A673 (cell line): Measurements from ENCODE around the gene DCHS2. TPM values are rescaled to one million over a fixed set of nuclear protein-coding genes. Genes with fewer than 3 reads are reported as not detected.

Source experiments
- BruUV-seq: library from RNA; stranded (reverse); fragments of 400-500 nt; replicated peaks from 2 replicates; lab custom pipeline; 2021; lab: Mats Ljungman, UMichigan
- CTCF ChIA-PET: fragments of 300-600 bp; sonication (Branson Sonifier 250); formaldehyde crosslinking; loops from one replicate; lab custom pipeline; 2022; ENCODE audit warnings: antibody characterized with exemption; lab: Charles Lee
- POLR2A ChIA-PET: fragments of 300-600 bp; sonication (Branson Sonifier 250); formaldehyde crosslinking; loops from one replicate; lab custom pipeline; 2022; ENCODE audit warnings: antibody characterized with exemption; ENCODE audit not compliant: low non-redundant PET; lab: Charles Lee
- DNase-seq: peaks from one replicate; pipeline ENCODE4 v3.0.0-alpha.2; 2015; ENCODE audit warnings: low spot score
- H3K27ac ChIP-seq: fragments of 200-600 bp; sonication (generic); 2 replicates; pipeline ENCODE4 v1.5.1; 2016; ENCODE audit warnings: mixed run types, low read depth, mild to moderate bottlenecking, mixed read lengths, antibody characterized with exemption, low read length; ENCODE audit not compliant: poor library complexity, severe bottlenecking
- H3K27me3 ChIP-seq: fragments of 200-600 bp; sonication (generic); replicated peaks from 2 replicates; pipeline ENCODE4 v1.6.1; 2017; ENCODE audit warnings: mixed run types, low read depth, mild to moderate bottlenecking, mixed read lengths, antibody characterized with exemption, low read length; ENCODE audit not compliant: insufficient read depth, poor library complexity
- H3K36me3 ChIP-seq: fragments of 200-600 bp; sonication (generic); 2 replicates; pipeline ENCODE4 v1.6.1; 2016; ENCODE audit warnings: mixed run types, mild to moderate bottlenecking, mixed read lengths, antibody characterized with exemption, low read length; ENCODE audit not compliant: insufficient read depth, poor library complexity, severe bottlenecking
- H3K4me1 ChIP-seq: fragments of 200-600 bp; sonication (generic); 2 replicates; pipeline ENCODE4 v1.6.1; 2017; ENCODE audit warnings: mixed run types, mild to moderate bottlenecking, mixed read lengths, antibody characterized with exemption, low read length; ENCODE audit not compliant: insufficient read depth, poor library complexity, severe bottlenecking
- H3K4me3 ChIP-seq: fragments of 200-600 bp; sonication (generic); 2 replicates; pipeline ENCODE4 v1.5.1; 2016; ENCODE audit warnings: low read depth, mixed run types, mild to moderate bottlenecking, mixed read lengths, low read length; ENCODE audit not compliant: poor library complexity, severe bottlenecking
- H3K9me3 ChIP-seq: fragments of 200-600 bp; sonication (generic); 2 replicates; pipeline ENCODE4 v1.6.1; 2016; ENCODE audit warnings: mixed run types, low read depth, mild to moderate bottlenecking, mixed read lengths, antibody characterized with exemption, low read length; ENCODE audit not compliant: poor library complexity, severe bottlenecking
- EZH2 ChIP-seq: fragments of 200-600 bp; sonication (generic); IDR thresholded peaks from 2 replicates; pipeline ENCODE4 v1.6.1; 2017; ENCODE audit warnings: borderline replicate concordance, low read depth, mild to moderate bottlenecking, mixed read lengths, antibody characterized with exemption, low read length; ENCODE audit not compliant: poor library complexity, severe bottlenecking
- intact Hi-C: fragments of 100-400 bp; cut with micrococcal nuclease; formaldehyde crosslinking; loops from one replicate; pipeline ENCODE4 v1.10.0; 2022; ENCODE audit not compliant: unreplicated experiment
- total RNA-seq: library from RNA; stranded (reverse); gene quantifications from 2 replicates; pipeline ENCODE4 v1.2.3, GENCODE V29; 2021
- TF ChIP-seq, protein P1 (sequence below): fragments of 300-800, 200-600 bp; sonication (generic); conservative IDR thresholded peaks from 2 replicates; pipeline ENCODE4 v1.5.1; 2017; ENCODE audit warnings: low read depth, mild to moderate bottlenecking, antibody characterized with exemption, low read length, moderate library complexity, mixed read lengths

Gene DCHS2
- total RNA-seq, 1 experiment from 2014 or later, result 0.58 TPM

GRCh38 chr4:154307451-154307850, 184.1 kb downstream of the DCHS2 start:
- intact Hi-C loops, result no loop called here
- Histone ChIP-seq H3K9me3 (no peaks in the 10 kb centered on the region), H3K27ac (no peak overlapping the region), H3K4me1 (no peaks in the 10 kb centered on the region), H3K27me3 (no peaks in the 10 kb centered on the region), H3K4me3 (no peak overlapping the region), H3K36me3 (no peaks in the 10 kb centered on the region)
- BruUV-seq, result no TSS peak
- DNase-seq, result no peak
- TF ChIP-seq, protein P1, sequence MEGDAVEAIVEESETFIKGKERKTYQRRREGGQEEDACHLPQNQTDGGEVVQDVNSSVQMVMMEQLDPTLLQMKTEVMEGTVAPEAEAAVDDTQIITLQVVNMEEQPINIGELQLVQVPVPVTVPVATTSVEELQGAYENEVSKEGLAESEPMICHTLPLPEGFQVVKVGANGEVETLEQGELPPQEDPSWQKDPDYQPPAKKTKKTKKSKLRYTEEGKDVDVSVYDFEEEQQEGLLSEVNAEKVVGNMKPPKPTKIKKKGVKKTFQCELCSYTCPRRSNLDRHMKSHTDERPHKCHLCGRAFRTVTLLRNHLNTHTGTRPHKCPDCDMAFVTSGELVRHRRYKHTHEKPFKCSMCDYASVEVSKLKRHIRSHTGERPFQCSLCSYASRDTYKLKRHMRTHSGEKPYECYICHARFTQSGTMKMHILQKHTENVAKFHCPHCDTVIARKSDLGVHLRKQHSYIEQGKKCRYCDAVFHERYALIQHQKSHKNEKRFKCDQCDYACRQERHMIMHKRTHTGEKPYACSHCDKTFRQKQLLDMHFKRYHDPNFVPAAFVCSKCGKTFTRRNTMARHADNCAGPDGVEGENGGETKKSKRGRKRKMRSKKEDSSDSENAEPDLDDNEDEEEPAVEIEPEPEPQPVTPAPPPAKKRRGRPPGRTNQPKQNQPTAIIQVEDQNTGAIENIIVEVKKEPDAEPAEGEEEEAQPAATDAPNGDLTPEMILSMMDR, result no peak
- no peak for TF ChIP-seq EZH2
- ChIA-PET CTCF (no interaction called here), POLR2A (no interaction called here)

DNA sequence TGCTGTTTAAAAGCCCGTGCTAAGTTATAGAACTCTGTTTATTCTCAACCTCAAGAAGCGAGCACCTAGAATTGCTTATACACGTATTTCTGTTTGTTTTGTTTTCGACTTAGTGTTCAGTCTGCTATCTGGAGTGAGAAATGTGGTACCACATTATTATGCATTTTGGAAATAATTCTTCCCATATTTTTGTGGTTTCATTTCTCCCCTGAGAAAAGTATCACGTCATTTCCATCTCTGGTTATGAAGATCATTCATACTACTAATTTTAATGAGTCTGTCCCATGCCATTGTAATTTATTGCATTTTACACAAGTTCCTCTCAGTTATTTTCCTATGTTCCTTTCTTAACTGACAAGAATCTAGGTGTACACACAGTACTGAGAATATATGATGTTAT, 186.0 kb downstream of the DCHS2 start:
- Histone ChIP-seq H3K27ac (no peak overlapping the region), H3K4me1 (no peaks in the 10 kb centered on the region), H3K4me3 (no peak overlapping the region), H3K27me3 (no peaks in the 10 kb centered on the region), H3K36me3 (no peaks in the 10 kb centered on the region), H3K9me3 (no peaks in the 10 kb centered on the region)
- BruUV-seq, result no TSS peak
- intact Hi-C loops, result no loop called here
- ChIA-PET CTCF (no interaction called here), POLR2A (no interaction called here)
- TF ChIP-seq EZH2, result no peak
- TF ChIP-seq, protein P1, result no peak
- no peak for DNase-seq

- no peaks in the 10 kb centered on the region for H3K36me3 ChIP-seq
- intact Hi-C loops, result no loop called here
- no peak overlapping the region for H3K4me3 ChIP-seq
- ChIA-PET CTCF (no interaction called here), POLR2A (no interaction called here)
- no TSS peak for BruUV-seq
- TF ChIP-seq EZH2, result no peak
- TF ChIP-seq, protein P1, result no peak
- H3K4me1 ChIP-seq, result no peaks in the 10 kb centered on the region
- H3K27ac ChIP-seq, result no peak overlapping the region
- no peaks in the 10 kb centered on the region for H3K27me3 ChIP-seq
- no peak for DNase-seq
- no peaks in the 10 kb centered on the region for H3K9me3 ChIP-seq
These were observed 186.9 kb downstream of the DCHS2 start for GRCh38 chr4:154304679-154305078.
